Ishikawa (cell line): ENCODE results near the gene FBH1.

ENCODE experiments used
- CEBPB ChIP-seq: IDR thresholded peaks from 2 replicates; pipeline ENCODE4 v1.6.1; 2012
- CREB1 ChIP-seq: IDR thresholded peaks from 2 replicates; pipeline ENCODE4 v1.6.1; 2012; ENCODE audit warnings: low read depth
- EGR1 ChIP-seq: IDR thresholded peaks from 2 replicates; pipeline ENCODE4 v1.6.1; 2012
- EP300 ChIP-seq: IDR thresholded peaks from 2 replicates; pipeline ENCODE4 v1.6.1; 2012; ENCODE audit warnings: borderline replicate concordance
- FOXM1 ChIP-seq: IDR thresholded peaks from 2 replicates; pipeline ENCODE4 v1.6.1; 2012; ENCODE audit warnings: low read depth, borderline replicate concordance
- RAD21 ChIP-seq: IDR thresholded peaks from 2 replicates; pipeline ENCODE4 v1.6.1; 2012; ENCODE audit warnings: low read depth
- TAF1 ChIP-seq: IDR thresholded peaks from 2 replicates; pipeline ENCODE4 v1.6.1; 2012; ENCODE audit warnings: low read depth, mild to moderate bottlenecking
- TCF12 ChIP-seq: IDR thresholded peaks from 2 replicates; pipeline ENCODE4 v1.6.1; 2012; ENCODE audit warnings: low read depth
- TEAD4 ChIP-seq: IDR thresholded peaks from 2 replicates; pipeline ENCODE4 v1.6.1; 2012
- YY1 ChIP-seq: IDR thresholded peaks from 2 replicates; pipeline ENCODE4 v1.6.1; 2012; ENCODE audit warnings: low read depth
- TF ChIP-seq, protein P1 (sequence below): IDR thresholded peaks from 2 replicates; pipeline ENCODE4 v1.6.1; 2012
- TF ChIP-seq, protein P2 (sequence below): IDR thresholded peaks from 2 replicates; pipeline ENCODE4 v1.6.1; 2012; ENCODE audit warnings: low read depth, mild to moderate bottlenecking
- TF ChIP-seq, protein P3 (sequence below): IDR thresholded peaks from 2 replicates; pipeline ENCODE4 v1.6.1; 2012

DNA sequence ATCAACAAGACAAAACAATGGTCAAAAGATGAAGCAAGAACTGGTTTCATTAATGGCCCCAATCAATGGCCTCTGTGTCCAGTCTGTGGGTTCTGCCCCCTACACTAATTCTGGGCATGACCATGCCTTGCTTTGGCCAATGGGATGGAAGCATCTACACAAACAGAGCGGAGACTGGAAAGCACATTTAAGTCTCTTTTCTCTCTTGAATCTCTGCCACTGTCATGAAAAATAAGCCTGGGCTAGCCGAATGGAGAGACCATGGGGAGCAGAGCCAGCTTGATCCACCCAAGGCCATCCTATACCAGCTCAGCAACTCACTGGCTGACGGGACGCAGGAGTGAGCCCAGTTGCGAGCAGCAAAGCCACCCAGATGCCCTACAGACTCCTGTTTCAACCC lies 31.2 kb upstream of the FBH1 start:
- TF ChIP-seq EP300 = no peak
- TF ChIP-seq, protein P1, sequence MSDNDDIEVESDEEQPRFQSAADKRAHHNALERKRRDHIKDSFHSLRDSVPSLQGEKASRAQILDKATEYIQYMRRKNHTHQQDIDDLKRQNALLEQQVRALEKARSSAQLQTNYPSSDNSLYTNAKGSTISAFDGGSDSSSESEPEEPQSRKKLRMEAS = no peak
- TF ChIP-seq FOXM1 = no peak
- no peak for TF ChIP-seq TAF1
- TF ChIP-seq, protein P2, sequence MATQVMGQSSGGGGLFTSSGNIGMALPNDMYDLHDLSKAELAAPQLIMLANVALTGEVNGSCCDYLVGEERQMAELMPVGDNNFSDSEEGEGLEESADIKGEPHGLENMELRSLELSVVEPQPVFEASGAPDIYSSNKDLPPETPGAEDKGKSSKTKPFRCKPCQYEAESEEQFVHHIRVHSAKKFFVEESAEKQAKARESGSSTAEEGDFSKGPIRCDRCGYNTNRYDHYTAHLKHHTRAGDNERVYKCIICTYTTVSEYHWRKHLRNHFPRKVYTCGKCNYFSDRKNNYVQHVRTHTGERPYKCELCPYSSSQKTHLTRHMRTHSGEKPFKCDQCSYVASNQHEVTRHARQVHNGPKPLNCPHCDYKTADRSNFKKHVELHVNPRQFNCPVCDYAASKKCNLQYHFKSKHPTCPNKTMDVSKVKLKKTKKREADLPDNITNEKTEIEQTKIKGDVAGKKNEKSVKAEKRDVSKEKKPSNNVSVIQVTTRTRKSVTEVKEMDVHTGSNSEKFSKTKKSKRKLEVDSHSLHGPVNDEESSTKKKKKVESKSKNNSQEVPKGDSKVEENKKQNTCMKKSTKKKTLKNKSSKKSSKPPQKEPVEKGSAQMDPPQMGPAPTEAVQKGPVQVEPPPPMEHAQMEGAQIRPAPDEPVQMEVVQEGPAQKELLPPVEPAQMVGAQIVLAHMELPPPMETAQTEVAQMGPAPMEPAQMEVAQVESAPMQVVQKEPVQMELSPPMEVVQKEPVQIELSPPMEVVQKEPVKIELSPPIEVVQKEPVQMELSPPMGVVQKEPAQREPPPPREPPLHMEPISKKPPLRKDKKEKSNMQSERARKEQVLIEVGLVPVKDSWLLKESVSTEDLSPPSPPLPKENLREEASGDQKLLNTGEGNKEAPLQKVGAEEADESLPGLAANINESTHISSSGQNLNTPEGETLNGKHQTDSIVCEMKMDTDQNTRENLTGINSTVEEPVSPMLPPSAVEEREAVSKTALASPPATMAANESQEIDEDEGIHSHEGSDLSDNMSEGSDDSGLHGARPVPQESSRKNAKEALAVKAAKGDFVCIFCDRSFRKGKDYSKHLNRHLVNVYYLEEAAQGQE = no peak
- no peak for TF ChIP-seq CREB1
- no peak for TF ChIP-seq CEBPB
- no peak for TF ChIP-seq TCF12
- no peak for TF ChIP-seq YY1
- no peak for TF ChIP-seq RAD21
- TF ChIP-seq TEAD4 = no peak
- TF ChIP-seq, protein P3, sequence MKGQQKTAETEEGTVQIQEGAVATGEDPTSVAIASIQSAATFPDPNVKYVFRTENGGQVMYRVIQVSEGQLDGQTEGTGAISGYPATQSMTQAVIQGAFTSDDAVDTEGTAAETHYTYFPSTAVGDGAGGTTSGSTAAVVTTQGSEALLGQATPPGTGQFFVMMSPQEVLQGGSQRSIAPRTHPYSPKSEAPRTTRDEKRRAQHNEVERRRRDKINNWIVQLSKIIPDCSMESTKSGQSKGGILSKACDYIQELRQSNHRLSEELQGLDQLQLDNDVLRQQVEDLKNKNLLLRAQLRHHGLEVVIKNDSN = no peak
- no peak for TF ChIP-seq EGR1
